Activated CD4-positive, alpha-beta T cell treated with anti-CD3 and anti-CD28 coated beads, Interleukin-2, amount 10 ng/mL, durations not matched to agents 7 days and 5 days (primary cell): ENCODE measurements around the gene TGIF2. TPM values are rescaled to one million over a fixed set of nuclear protein-coding genes. Genes with fewer than 3 reads are reported as not detected.
"Not testable (repeated sequence)": the region's sequence is repeated elsewhere in the genome, so short reads cannot be mapped to it uniquely, and the experiment has no call there.

Experiments used
- CTCF ChIA-PET: fragments of 350-600 bp; sonication (Branson Sonifier 250); formaldehyde crosslinking; loops from one replicate; lab custom pipeline; 2021; ENCODE audit warnings: antibody characterized with exemption; lab: Charles Lee
- POLR2A ChIA-PET: fragments of 350-600 bp; sonication (Branson Sonifier 250); formaldehyde crosslinking; loops from one replicate; lab custom pipeline; 2021; ENCODE audit warnings: antibody characterized with exemption; lab: Charles Lee
- DNase-seq: peaks from one replicate; pipeline ENCODE4 v3.0.0-alpha.2; 2020
- H3K27ac Mint-ChIP-seq: one replicate; pipeline ENCODE4 v1.8.0; 2021; ENCODE audit warnings: mild to moderate bottlenecking, moderate library complexity, mixed read lengths
- H3K27me3 Mint-ChIP-seq: one replicate; pipeline ENCODE4 v1.8.0; 2021; ENCODE audit warnings: mixed read lengths
- H3K36me3 Mint-ChIP-seq: one replicate; pipeline ENCODE4 v1.8.0; 2021; ENCODE audit warnings: low read depth, mixed read lengths
- H3K4me1 Mint-ChIP-seq: one replicate; pipeline ENCODE4 v1.8.0; 2021; ENCODE audit warnings: mixed read lengths
- H3K4me3 Mint-ChIP-seq: one replicate; pipeline ENCODE4 v1.8.0; 2021; ENCODE audit warnings: mild to moderate bottlenecking, moderate library complexity, mixed read lengths
- H3K9me3 Mint-ChIP-seq: one replicate; pipeline ENCODE4 v1.8.0; 2021; ENCODE audit warnings: mixed read lengths
- total RNA-seq, 2 experiments: library from RNA; stranded (reverse); gene quantifications; one replicate each; pipeline ENCODE4 v1.2.3, GENCODE V29; 2021

Gene TGIF2
- total RNA-seq, 2 experiments from 2014 or later: 24.1 to 26.0 TPM

DNA sequence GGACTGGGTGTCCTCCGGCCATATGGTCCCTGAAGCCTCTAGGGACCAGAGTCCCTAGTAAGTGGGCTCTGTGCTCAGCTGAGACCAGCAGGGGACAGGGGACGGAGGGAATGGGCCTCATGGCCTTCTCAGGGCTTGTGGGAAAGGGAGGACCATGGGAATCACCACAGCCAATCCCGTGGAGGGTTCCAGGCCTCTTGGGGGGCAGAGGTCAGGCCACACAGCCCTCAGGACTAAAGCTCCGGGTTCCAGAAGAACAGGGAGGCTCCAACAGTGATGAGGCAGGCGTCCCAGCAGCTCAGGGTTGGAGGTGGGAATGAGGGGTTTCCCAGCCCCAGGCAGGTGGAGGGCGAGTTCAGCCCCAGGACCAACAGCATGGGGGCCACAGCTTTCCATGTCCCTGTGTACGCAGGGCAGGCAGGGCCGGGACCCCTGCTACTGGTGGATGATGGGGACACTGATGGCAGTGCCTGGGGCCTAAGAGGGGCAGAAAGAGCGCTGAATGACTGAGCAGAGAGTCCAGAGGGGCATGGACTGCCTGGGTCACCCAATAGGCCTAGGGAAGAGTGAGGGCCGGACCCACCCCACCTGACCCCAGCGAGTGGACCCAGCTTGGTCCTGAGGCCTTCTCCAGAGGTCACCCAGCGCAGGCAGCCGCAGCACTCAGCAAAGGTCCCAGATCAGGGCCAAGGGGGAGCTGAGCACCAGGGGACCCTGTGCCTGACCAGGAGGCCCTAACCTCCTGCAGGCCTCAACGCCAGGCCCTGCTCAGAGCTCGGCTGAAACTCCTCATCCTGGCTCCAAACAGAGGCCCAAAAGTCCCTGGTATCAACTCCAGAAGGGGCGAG, 23.2 kb upstream of the TGIF2 start:
- DNase-seq: no peak
- Mint-ChIP-seq H3K4me1 (no peaks in the 10 kb centered on the region), H3K4me3 (no peak overlapping the region), H3K9me3 (no peaks in the 10 kb centered on the region), H3K36me3 (no peaks in the 10 kb centered on the region), H3K27me3 (no peaks in the 10 kb centered on the region), H3K27ac (no peak overlapping the region)
- CTCF ChIA-PET: interaction anchor here (0.6 to 1.7 kb wide), 4 partner anchors 32 to 196 kb away, joined by 3 to 6 read pairs (median 4); no protein-coding TSS in a partner anchor
- POLR2A ChIA-PET: no interaction called here

- CTCF ChIA-PET: interaction anchor here (0.6 to 1.7 kb wide), 4 partner anchors 33 to 195 kb away, joined by 3 to 6 read pairs (median 4); no protein-coding TSS in a partner anchor
- H3K27me3 Mint-ChIP-seq: no peaks in the 10 kb centered on the region
- H3K27ac Mint-ChIP-seq: no peak overlapping the region
- H3K4me1 Mint-ChIP-seq: no peaks in the 10 kb centered on the region
- DNase-seq: no peak
- no peaks in the 10 kb centered on the region for H3K9me3 Mint-ChIP-seq
- POLR2A ChIA-PET: interaction anchor here (0.6 kb wide), 2 partner anchors 43 to 54 kb away, joined by 6 to 12 read pairs; no protein-coding TSS in a partner anchor
- no peak overlapping the region for H3K4me3 Mint-ChIP-seq
- no peaks in the 10 kb centered on the region for H3K36me3 Mint-ChIP-seq
Measured at GRCh38 chr20:36550790-36551299, 22.6 kb upstream of the TGIF2 start.

DNA sequence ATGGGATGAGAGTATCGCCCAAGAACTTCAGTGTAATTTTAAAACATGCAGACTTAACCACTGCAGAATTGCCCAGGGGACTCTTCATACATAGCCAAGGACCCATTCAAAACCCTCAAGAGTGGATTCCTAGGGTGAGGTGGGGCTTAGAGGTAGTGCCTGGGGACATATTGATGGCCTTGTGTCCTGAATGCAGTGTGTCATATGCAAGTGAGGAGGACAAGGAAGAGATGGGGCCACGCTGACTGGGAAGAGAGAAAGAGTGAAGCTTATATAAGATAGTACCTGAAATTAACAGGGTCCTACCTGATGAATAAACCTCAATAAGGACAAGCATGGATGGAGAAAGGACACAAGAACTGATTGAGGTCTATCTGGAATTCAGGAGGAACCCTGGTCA, 18.1 kb upstream of the TGIF2 start:
- no peak overlapping the region for H3K27ac Mint-ChIP-seq
- ChIA-PET CTCF (no interaction called here), POLR2A (no interaction called here)
- H3K27me3 Mint-ChIP-seq: no peaks in the 10 kb centered on the region
- no peaks in the 10 kb centered on the region for H3K9me3 Mint-ChIP-seq
- no peak for DNase-seq
- no peak overlapping the region for H3K4me3 Mint-ChIP-seq
- H3K4me1 Mint-ChIP-seq: peaks cover 9% of the 10 kb centered on the region
- H3K36me3 Mint-ChIP-seq: no peaks in the 10 kb centered on the region

DNA sequence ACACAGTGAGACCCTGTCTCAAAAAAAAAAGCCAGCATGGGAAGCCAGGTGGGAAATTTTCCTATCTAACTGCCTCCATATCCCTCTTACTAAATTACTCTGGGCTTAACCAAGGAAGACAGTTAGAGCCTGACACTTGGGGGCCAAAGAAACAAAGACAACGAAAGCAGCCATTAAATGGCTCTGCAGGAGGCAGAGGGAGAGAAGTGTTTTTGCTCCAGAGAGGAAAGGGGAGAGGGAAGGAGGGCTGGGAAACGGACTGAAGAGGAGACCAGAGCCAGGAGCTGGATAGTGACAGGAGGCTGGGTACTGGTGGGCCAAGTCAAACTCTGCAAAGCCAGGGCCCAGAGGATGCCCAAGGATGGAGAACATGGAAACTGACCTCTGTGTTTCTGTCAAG, 10.7 kb upstream of the TGIF2 start:
- H3K9me3 Mint-ChIP-seq: peaks cover 4% of the 10 kb centered on the region
- ChIA-PET CTCF (no interaction called here), POLR2A (no interaction called here)
- H3K36me3 Mint-ChIP-seq: peaks cover 4% of the 10 kb centered on the region
- H3K27me3 Mint-ChIP-seq: no peaks in the 10 kb centered on the region
- DNase-seq: no peak
- H3K4me1 Mint-ChIP-seq: peaks cover 3% of the 10 kb centered on the region
- H3K27ac Mint-ChIP-seq: no peak overlapping the region
- no peak overlapping the region for H3K4me3 Mint-ChIP-seq

DNA sequence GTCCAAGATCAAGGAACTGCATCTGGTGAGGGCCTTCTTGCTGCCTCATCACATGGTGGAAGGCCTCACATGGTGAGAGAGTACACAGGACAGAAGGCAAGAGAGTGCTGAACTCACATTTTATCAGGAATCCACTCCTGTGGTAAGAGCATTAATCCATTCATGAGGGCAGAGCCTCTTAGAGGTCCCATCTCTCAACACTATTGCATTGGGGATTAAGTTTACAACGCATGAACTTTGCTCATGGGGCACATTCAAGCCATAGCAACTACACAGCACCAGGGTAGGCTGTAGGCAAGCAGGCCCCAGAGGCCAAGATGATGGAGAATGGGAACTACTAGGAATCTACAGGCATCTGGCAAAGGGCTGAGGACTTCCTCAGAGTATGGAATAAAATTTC, 10.0 kb upstream of the TGIF2 start:
- Mint-ChIP-seq H3K27ac (no peak overlapping the region), H3K4me1 (peaks cover 3% of the 10 kb centered on the region)
- CTCF ChIA-PET: no interaction called here

GRCh38 chr20:36564078-36564725, 9.2 kb upstream of the TGIF2 start:
- H3K27ac Mint-ChIP-seq, H3K9me3 Mint-ChIP-seq, H3K36me3 Mint-ChIP-seq, CTCF ChIA-PET, H3K27me3 Mint-ChIP-seq, POLR2A ChIA-PET, H3K4me3 Mint-ChIP-seq, DNase-seq, H3K4me1 Mint-ChIP-seq: not testable (repeated sequence)

More for the DNA sequence above, 10.0 kb upstream of the TGIF2 start:
- H3K27me3 Mint-ChIP-seq: no peaks in the 10 kb centered on the region
- POLR2A ChIA-PET: no interaction called here
- peaks cover 4% of the 10 kb centered on the region for H3K36me3 Mint-ChIP-seq
- H3K4me3 Mint-ChIP-seq: no peak overlapping the region
- no peak for DNase-seq
- peaks cover 4% of the 10 kb centered on the region for H3K9me3 Mint-ChIP-seq

DNA sequence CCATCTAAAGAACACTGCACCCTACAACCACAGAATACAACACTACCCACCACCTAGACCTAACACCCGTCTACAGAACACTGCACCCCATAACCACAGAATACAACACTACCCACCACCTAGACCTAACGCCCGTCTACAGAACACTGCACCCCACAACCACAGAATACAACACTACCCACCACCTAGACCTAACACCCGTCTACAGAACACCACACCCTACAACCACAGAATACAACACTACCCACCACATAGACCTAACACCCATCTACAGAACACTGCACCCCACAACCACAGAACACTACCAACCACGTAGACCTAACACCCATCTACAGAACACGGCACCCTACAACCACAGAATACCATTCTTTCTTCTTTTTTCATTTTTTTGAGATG, 8.7 kb upstream of the TGIF2 start:
- H3K4me1 Mint-ChIP-seq, DNase-seq, H3K4me3 Mint-ChIP-seq, POLR2A ChIA-PET, H3K27ac Mint-ChIP-seq, H3K27me3 Mint-ChIP-seq, H3K36me3 Mint-ChIP-seq, CTCF ChIA-PET, H3K9me3 Mint-ChIP-seq: not testable (repeated sequence)

- Mint-ChIP-seq H3K27ac (no peak overlapping the region), H3K27me3 (no peaks in the 10 kb centered on the region), H3K4me3 (no peak overlapping the region), H3K36me3 (peaks cover 4% of the 10 kb centered on the region), H3K9me3 (peaks cover 4% of the 10 kb centered on the region), H3K4me1 (peaks cover 3% of the 10 kb centered on the region)
- POLR2A ChIA-PET: no interaction called here
- DNase-seq: no peak
- CTCF ChIA-PET: interaction anchor here (0.6 kb wide), 1 partner anchor 1689 kb away, joined by 3 read pairs; no protein-coding TSS in a partner anchor
Measured at GRCh38 chr20:36565520-36565919, 7.9 kb upstream of the TGIF2 start.

DNA sequence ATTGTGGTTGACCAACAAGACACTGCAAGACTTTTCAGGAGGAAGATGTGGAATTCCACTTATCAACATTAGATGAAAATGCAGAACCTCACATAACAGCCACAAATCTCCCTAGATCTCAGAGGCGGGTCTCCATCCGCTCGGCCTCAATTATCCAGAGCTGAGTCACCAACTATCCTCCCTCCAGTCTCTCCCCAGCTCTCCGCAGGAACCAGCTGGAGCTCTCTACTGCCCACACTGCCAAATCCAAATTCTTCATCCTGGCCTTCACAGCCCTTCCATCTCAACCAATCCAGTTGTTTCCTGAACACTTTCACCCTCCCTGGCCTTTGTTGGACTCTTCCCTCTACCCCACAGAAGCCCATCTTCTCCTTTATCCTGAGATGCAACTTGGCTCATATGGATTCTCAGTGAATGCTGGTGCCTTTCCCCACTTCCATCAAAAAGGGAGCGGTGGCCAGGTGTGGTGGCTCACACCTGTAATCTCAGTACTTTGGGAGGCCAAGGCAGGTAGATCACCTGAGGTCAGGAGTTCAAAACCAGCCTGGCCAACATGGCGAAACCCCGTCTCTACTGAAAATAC, 3.5 kb upstream of the TGIF2 start:
- ChIA-PET CTCF (interaction anchor here (1.5 kb wide), 1 partner anchor 25 kb away, joined by 4 read pairs; no protein-coding TSS in a partner anchor), POLR2A (no interaction called here)
- Mint-ChIP-seq H3K27ac (no peak overlapping the region), H3K4me3 (no peak overlapping the region), H3K9me3 (peaks cover under 1% of the 10 kb centered on the region), H3K4me1 (peaks cover 21% of the 10 kb centered on the region), H3K27me3 (no peaks in the 10 kb centered on the region), H3K36me3 (peaks cover 5% of the 10 kb centered on the region)
- DNase-seq: no peak

- Mint-ChIP-seq H3K4me1 (peaks cover 39% of the 10 kb centered on the region), H3K4me3 (peak overlapping the region; percentile 75), H3K36me3 (peaks cover 20% of the 10 kb centered on the region), H3K27me3 (no peaks in the 10 kb centered on the region), H3K27ac (peak overlapping the region; percentile 97), H3K9me3 (no peaks in the 10 kb centered on the region)
- no peak for DNase-seq
- CTCF ChIA-PET: interaction anchor here (0.6 to 2.3 kb wide), 5 partner anchors 10 to 36 kb away, joined by 3 to 6 read pairs (median 4); partner anchors contain the start of gene RAB5IF
- POLR2A ChIA-PET: no interaction called here
Measured at GRCh38 chr20:36571564-36572504, 1.6 kb upstream of the TGIF2 start.

DNA sequence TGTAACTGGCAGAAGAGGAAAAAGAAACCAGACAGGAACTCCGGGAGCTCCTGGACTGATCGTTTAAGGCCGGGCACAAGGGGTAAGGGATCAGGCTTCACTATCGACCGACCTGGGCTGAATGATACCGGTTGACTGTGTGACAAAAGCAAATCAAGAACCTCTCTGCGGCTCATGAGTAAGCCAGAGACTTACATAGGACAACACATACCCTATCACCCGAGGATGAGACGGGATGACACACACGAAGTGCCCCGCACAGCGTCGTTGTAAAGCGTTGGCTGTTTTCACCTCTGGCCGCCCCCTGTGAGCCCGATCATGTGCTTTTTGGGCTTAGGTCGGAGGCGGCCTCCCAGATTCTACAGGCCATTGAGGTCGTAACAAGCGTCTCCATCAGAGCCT, 695 bp upstream of the TGIF2 start:
- ChIA-PET CTCF (interaction anchor here (0.9 to 4.4 kb wide), 3 partner anchors 11 to 33 kb away, joined by 4 to 20 read pairs (median 6); partner anchors contain the start of gene RAB5IF), POLR2A (interaction anchor here (1.0 kb wide), 1 partner anchor 33 kb away, joined by 4 read pairs; the partner anchor contains the start of gene RAB5IF)
- peak; percentile 62 for DNase-seq
- Mint-ChIP-seq H3K36me3 (peaks cover 20% of the 10 kb centered on the region), H3K9me3 (no peaks in the 10 kb centered on the region), H3K4me3 (peak overlapping the region; percentile 75), H3K4me1 (peaks cover 39% of the 10 kb centered on the region), H3K27me3 (no peaks in the 10 kb centered on the region), H3K27ac (peak overlapping the region; percentile 97)
